ENCODE data around the gene CTNNA3.

- TF ChIP-seq CTCF (IDR thresholded peaks at IDR 0.05), result no peak
- no peak for TF ChIP-seq POLR2A (IDR thresholded peaks at IDR 0.05)
Observed at GRCh38 chr10:66026321-66026720, 1669.7 kb downstream of the CTNNA3 start.
